AG10803 (cell line): ENCODE measurements around the gene TOMM40.
A peak's percentile ranks its signal among the peaks of the same experiment; 100 is the strongest.

Experiments
- DNase-seq: peaks from one replicate; pipeline ENCODE4 v3.0.0; 2010; ENCODE audit warnings: low read depth
- H3K4me3 ChIP-seq: 2 replicates; pipeline ENCODE4 v1.5.1; 2011; ENCODE audit warnings: mild to moderate bottlenecking, low read length, control low read depth
- TF ChIP-seq, protein P1 (sequence below): conservative IDR thresholded peaks from 2 replicates; pipeline ENCODE4 v1.5.1; 2011; ENCODE audit warnings: mild to moderate bottlenecking, low read length, control low read depth, inconsistent platforms

TOMM40 gene

DNA sequence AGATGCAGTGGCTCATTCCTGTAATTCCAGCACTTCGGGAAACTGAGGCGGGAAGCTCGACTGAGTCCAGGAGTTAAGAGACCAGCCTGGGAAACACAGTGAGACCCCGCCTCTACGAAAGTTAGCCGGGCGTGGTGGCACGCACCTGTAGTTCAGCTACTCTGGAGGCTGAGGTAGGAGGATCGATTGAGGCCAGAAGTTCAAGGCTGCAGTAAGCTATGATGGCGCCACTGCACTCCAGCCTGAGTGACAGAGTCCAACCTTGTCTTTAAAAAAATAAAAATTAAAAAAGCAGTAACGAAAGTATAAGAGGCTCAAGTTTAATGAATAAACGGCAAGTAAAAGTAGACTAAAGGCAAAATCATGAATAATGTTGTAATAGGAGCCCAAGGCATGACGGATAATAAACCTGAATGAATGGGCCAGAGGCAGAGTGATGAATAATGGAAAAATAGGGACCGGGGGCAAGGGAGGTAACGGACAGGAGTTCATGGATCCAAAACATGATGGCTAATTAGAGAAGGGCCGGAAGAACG, 1.2 kb upstream of the TOMM40 start:
- TF ChIP-seq, protein P1, sequence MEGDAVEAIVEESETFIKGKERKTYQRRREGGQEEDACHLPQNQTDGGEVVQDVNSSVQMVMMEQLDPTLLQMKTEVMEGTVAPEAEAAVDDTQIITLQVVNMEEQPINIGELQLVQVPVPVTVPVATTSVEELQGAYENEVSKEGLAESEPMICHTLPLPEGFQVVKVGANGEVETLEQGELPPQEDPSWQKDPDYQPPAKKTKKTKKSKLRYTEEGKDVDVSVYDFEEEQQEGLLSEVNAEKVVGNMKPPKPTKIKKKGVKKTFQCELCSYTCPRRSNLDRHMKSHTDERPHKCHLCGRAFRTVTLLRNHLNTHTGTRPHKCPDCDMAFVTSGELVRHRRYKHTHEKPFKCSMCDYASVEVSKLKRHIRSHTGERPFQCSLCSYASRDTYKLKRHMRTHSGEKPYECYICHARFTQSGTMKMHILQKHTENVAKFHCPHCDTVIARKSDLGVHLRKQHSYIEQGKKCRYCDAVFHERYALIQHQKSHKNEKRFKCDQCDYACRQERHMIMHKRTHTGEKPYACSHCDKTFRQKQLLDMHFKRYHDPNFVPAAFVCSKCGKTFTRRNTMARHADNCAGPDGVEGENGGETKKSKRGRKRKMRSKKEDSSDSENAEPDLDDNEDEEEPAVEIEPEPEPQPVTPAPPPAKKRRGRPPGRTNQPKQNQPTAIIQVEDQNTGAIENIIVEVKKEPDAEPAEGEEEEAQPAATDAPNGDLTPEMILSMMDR, result no peak
- DNase-seq, result no peak
- peak overlapping the region; percentile 76 for H3K4me3 ChIP-seq

- peak; percentile 100 for DNase-seq
- peak overlapping the region; percentile 76 for H3K4me3 ChIP-seq
- TF ChIP-seq, protein P1, result no peak
Observed at GRCh38 chr19:44890366-44891015, 563 bp upstream of the TOMM40 start.

DNA sequence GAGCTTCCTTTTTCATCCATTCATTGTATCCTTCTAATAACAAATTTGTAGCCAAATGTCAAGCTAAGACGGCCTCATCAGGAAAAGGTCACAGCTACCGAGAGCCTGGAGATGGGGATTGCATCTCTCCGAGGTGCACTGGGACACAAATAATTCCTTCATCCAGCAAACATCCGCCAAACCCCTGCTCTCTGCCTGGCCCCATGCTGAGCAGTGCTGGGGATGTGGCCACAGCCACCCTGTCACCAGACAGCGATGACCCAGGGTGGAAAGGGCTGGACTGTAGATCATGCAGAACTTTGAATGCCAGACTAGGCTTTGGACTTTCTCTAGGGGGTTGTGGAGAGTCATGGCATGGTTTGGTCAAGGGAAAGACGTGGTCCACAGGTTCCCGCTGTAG, 1.9 kb downstream of the TOMM40 start:
- no peak overlapping the region for H3K4me3 ChIP-seq
- TF ChIP-seq, protein P1, result no peak
- no peak for DNase-seq

GRCh38 chr19:44893332-44894051, 2.4 kb downstream of the TOMM40 start:
- no peak overlapping the region for H3K4me3 ChIP-seq
- no peak for DNase-seq
- TF ChIP-seq, protein P1, result no peak

DNA sequence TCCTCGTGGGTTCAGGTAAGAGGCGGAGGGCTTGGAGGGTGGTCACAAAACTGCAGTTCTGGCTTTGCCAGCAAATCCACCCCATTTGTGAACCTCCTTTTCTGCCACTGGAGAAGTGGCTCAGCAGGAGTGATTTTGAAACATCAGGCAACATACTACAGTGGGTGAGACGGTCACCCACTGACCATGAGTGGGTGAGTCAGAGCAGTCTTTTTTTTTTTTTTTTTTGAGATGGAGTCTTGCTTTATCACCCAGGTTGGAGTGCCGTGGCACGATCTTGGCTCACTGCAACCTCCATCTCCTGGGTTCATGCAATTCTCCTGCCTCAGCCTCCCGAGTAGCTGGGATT, 3.0 kb downstream of the TOMM40 start:
- no peak for DNase-seq
- no peak overlapping the region for H3K4me3 ChIP-seq
- TF ChIP-seq, protein P1, result no peak

DNA sequence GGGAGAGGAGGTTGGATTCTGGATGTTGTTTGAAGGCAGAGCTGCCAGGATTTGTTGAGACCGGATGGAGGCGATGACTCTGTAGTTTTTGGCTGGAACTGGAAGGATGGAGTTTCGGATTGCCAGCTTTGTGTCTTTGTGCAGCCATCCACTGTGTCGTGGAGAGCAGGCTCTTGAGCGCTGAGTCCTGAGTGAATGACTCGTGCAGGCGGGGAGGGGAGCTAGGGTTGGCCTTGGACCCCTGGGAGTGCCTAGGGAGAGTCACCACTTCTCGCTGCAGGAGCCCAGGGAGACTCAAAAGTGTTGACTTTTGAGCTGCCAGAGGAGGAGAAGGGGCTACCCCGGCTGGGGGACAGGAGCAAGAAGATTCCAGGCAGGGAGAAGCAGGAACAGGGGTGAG, 3.9 kb downstream of the TOMM40 start:
- no peak for DNase-seq
- no peak overlapping the region for H3K4me3 ChIP-seq
- TF ChIP-seq, protein P1, result no peak

DNA sequence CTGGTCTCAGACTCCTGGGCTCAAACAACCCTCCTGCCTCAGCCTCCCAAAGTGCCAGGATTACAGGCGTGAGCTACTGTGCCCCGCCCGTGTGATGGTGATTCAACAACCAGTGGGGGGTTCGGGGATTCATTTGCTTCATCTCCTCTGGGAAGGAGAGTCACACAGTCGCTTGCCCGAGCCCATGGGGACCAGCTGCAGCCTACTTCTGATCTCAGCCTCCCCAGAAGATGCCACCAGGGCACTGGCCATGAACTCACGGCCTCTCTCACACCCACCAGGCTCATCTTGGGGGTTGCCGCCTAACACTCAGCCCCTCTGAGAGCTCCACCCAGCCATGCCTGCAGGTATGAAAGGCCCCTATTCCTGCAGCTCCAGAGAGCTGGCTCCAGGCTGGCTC, 6.8 kb downstream of the TOMM40 start:
- DNase-seq, result no peak
- TF ChIP-seq, protein P1, result no peak

More for the DNA sequence above, 6.8 kb downstream of the TOMM40 start:
- H3K4me3 ChIP-seq, result no peak overlapping the region
